Measurements from ENCODE around the gene IL2RG. TPM values are rescaled to one million over a fixed set of nuclear protein-coding genes. Genes with fewer than 3 reads are reported as not detected.

Gene IL2RG
- total RNA-seq, 2 experiments from 2014 or later: 389 to 395 TPM

DNA sequence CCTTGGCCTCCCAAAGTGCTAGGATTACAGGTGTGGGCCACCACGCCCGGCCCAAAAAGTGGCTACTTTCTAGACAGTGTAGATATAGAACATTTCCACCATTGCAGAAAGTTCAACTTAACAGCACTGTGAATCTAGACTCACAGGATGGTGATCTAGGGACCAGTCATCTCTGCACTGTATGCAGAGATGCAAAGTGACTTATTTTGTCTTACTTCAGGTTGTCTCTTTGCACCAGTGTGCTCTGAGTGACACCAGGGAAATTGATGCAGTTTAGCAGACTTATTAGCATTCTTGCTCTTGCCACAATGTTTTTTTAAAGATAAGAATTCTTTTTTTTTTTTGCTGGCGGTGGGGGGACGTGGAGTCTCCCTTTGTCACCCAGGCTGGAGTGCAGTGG, 28.6 kb downstream of the IL2RG start:
- no peak for DNase-seq
- Mint-ChIP-seq H3K4me1 (peaks cover 3% of the 10 kb centered on the region), H3K4me3 (no peak overlapping the region), H3K36me3 (no peaks in the 10 kb centered on the region), H3K27me3 (no peaks in the 10 kb centered on the region), H3K9me3 (no peaks in the 10 kb centered on the region), H3K27ac (no peak overlapping the region)
- POLR2A ChIA-PET: no interaction called here
- no peak for ATAC-seq (ENCODE audit: low read depth)

DNA sequence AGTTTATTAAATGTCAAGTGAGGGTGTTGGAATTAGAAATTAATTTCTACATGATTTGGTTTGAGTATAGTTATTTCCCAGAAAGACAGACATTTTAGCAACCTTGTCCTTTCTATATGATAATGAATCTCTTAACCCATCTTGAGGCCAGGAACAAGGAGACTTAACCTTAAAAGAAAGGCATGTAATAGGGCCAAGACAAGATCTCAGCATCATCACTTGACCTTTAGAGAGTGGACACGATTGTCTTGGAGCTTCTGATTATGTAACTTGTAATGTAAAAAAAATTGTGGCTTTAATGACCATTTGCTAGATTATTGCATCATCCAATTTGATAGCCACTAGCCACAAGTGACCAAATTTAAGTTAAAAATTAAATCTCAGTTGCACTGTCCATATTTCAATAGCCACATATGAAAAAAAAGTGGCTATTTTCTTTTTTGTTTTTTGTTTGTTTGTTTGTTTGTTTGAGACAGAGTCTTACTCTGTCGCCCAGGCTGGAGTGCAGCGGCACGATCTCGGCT, 29.2 kb downstream of the IL2RG start:
- Mint-ChIP-seq H3K27me3 (no peaks in the 10 kb centered on the region), H3K4me1 (peaks cover 3% of the 10 kb centered on the region), H3K4me3 (no peak overlapping the region), H3K27ac (no peak overlapping the region), H3K9me3 (no peaks in the 10 kb centered on the region), H3K36me3 (no peaks in the 10 kb centered on the region)
- no peak for DNase-seq
- ATAC-seq (ENCODE audit: low read depth): no peak
- POLR2A ChIA-PET: no interaction called here

DNA sequence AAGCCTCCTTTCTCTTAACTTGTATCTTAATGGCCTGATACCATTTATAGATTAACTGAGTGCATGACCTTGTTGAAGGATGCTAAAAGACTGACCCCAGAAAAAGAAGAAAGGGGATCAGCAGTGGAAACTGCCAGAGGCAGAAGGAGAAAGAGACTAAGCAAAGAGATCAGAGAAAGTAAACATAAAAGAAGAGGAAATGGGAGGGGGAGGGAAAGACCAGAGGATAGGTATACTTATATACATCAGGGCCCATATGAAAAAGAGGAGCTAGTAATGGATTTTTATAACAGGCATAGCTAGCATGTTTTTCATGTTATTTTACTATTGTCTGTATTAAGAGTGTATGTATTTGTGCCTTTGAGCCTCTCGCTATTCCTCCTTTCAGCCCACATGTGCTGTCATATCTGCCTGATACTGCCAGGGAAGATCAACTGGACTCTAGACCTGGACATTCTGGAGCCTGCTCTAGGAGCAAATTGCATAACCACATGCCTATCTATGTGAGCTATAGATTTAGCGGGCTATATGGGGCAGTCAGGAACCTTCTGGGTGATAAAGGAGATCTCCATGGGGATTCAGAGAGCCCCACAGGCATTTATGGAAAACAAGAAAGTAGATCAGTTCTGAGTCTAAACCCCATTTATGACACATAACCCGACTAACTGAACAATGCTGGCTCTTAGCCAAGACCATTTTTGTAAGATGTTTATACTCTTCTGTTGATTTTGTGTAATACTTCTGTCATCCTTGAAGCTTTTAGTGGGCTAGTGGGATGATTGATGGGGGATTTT, 29.9 kb downstream of the IL2RG start:
- Mint-ChIP-seq H3K27me3 (no peaks in the 10 kb centered on the region), H3K9me3 (no peaks in the 10 kb centered on the region), H3K4me1 (peaks cover 3% of the 10 kb centered on the region), H3K36me3 (no peaks in the 10 kb centered on the region), H3K27ac (no peak overlapping the region), H3K4me3 (no peak overlapping the region)
- ATAC-seq (ENCODE audit: low read depth) (no peak), DNase-seq (no peak)
- POLR2A ChIA-PET: no interaction called here

DNA sequence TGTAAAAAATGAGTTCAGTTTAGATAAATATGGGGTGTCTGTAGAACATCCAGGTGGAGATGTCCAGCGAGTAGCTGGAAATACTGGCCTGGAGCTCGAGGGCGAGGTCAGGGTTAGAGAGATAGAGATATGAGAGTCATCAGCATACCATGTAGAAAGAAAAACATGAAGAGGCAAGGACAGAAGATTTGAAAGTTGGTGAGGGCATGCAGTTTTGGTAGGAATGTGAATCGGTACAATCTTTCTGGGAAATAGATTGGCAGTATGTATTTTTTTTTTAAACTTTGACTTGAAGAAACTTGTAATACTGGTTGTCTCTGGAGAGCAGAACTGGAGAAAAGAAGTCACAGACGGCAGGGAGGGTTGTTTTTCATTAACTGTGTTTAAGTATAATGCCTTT, 40.8 kb downstream of the IL2RG start:
- POLR2A ChIA-PET: no interaction called here
- Mint-ChIP-seq H3K27me3 (peaks cover 15% of the 10 kb centered on the region), H3K36me3 (peaks cover 5% of the 10 kb centered on the region), H3K4me1 (peaks cover 9% of the 10 kb centered on the region), H3K9me3 (no peaks in the 10 kb centered on the region), H3K4me3 (no peak overlapping the region), H3K27ac (no peak overlapping the region)
- no peak for DNase-seq
- ATAC-seq (ENCODE audit: low read depth): no peak

DNA sequence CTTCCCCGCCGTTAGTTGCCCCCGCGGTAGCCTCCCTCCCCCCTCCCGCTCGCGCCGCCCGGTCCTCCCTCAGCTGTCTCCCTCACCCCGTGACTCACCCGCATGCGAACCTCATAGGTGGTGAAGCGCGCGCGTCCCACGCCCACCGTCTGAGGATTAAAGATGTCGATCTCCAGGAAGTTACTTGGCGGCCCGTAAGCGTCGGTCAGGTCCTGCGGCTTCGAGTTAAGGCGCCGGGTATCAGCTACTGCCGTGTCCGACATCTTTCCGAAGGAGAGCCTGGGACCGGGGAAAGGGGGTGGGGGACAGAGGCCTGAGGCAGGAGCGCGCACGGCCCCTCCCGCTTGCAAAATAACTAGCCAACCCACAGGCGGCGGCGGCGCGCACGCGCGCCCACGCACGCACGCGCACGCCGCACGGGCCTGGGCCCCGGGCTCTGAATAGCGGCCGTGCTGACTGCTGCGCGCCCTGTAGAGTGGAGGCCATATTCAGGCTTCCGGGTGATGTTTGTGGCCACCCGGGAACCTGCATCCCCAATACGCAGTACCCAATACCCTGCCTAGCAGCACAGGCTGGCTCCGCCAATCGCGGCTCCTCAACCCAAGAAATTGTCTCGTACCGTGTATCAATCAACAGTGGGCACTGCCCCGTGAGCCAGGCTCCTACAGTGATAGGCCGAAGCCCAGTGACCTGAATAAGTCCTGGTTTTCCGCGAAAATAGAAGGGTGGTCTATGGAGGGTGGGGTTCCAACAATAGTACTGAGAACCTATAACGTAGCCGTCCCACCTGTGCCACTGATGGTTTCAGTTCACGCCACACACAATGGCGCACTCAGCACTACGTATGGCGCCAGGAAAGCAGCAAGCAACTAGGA, 43.1 kb downstream of the IL2RG start, which contains the start of gene SNX12:
SNX12 (minus strand) TSS at position 291 of the 875 bp plus-strand sequence; CDS start at position 263, 28 bp downstream.
- peaks cover 7% of the 10 kb centered on the region for H3K36me3 Mint-ChIP-seq
- ATAC-seq (ENCODE audit: low read depth) (peak; percentile 96), DNase-seq (peak; percentile 85)
- H3K4me3 Mint-ChIP-seq: peak within 1 kb of the TSS; percentile 99
- H3K27ac Mint-ChIP-seq: peak within 1 kb of the TSS; percentile 96
- POLR2A ChIA-PET: interaction anchor here (0.6 to 1.4 kb wide), 6 partner anchors 30 to 666 kb away, joined by 3 to 6 read pairs (median 4); partner anchors contain the start of genes MED12 and NONO
- H3K27me3 Mint-ChIP-seq: peaks cover 11% of the 10 kb centered on the region
- peaks cover 15% of the 10 kb centered on the region for H3K4me1 Mint-ChIP-seq
- H3K9me3 Mint-ChIP-seq: no peaks in the 10 kb centered on the region

DNA sequence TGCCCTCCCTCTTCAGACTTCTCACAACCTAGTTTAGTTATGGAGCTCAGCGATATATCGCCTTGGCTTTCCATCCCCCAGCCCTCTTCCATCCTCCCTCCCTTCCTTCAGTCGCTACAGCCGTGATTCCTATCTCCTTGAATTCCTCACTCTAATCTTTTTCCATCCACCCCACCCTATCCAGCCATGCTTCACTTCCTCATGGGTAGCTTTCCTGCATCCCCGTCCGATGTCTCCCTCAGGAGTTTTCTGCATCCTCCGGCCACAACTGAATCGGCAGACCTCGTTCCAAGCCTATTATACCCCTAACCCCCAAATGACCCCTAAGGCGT, 43.7 kb downstream of the IL2RG start:
- H3K9me3 Mint-ChIP-seq: no peaks in the 10 kb centered on the region
- peaks cover 15% of the 10 kb centered on the region for H3K4me1 Mint-ChIP-seq
- DNase-seq (no peak), ATAC-seq (ENCODE audit: low read depth) (no peak)
- peaks cover 7% of the 10 kb centered on the region for H3K27me3 Mint-ChIP-seq
- peak overlapping the region; percentile 99 for H3K4me3 Mint-ChIP-seq
- peaks cover 10% of the 10 kb centered on the region for H3K36me3 Mint-ChIP-seq
- POLR2A ChIA-PET: interaction anchor here (0.6 to 1.4 kb wide), 7 partner anchors 9 to 666 kb away, joined by 3 to 6 read pairs (median 4); partner anchors contain the start of genes MED12 and NONO
- peak overlapping the region; percentile 96 for H3K27ac Mint-ChIP-seq

DNA sequence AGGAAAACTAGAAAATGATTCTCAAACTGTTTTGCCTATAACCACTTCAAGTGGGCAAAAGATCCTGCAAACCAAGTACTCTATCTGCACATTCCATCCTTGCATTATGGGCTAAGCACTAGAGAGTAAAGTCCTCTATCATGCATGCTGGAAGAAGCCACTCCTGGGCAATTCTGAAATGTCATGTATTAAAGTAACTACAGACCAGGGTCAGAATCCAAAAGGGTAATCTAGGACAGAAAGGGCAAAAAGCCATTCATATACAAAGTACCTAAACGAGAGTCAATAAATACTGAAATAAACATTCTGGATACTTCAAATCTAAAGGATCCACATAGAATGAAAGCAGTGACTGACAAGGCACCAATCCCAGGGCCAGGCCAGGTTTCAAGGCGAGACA, 44.3 kb downstream of the IL2RG start:
- no peak for DNase-seq
- Mint-ChIP-seq H3K36me3 (peaks cover 11% of the 10 kb centered on the region), H3K9me3 (no peaks in the 10 kb centered on the region), H3K4me3 (peak overlapping the region; percentile 99), H3K27me3 (peaks cover 2% of the 10 kb centered on the region), H3K27ac (peak overlapping the region; percentile 16), H3K4me1 (peaks cover 16% of the 10 kb centered on the region)
- POLR2A ChIA-PET: interaction anchor here (0.6 to 1.4 kb wide), 3 partner anchors 8 to 216 kb away, joined by 3 to 6 read pairs (median 4); partner anchors contain the start of genes MED12 and NONO
- ATAC-seq (ENCODE audit: low read depth): no peak

DNA sequence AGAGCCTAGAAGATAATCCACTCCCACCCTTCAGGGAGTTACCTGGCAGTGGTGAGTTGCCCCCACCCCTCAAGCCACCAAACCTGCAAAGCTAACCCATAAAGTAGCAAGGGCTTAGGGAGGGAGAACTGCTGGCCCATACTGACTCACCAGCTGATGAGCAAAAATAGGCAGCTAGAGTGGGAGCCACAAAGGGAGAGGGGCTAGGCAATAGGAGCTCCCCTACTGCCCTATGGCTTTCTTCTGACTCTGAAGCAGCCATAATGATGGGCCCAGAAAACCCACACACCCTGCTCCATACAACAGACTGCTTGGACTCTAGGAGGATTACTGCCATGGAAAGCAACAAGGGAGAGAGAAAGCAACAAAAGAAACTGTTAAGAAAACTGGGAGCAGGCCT, 51.2 kb downstream of the IL2RG start:
- DNase-seq (no peak), ATAC-seq (ENCODE audit: low read depth) (no peak)
- POLR2A ChIA-PET: no interaction called here
- peaks cover 28% of the 10 kb centered on the region for H3K36me3 Mint-ChIP-seq
- peaks cover 39% of the 10 kb centered on the region for H3K4me1 Mint-ChIP-seq
- no peak overlapping the region for H3K27ac Mint-ChIP-seq
- H3K27me3 Mint-ChIP-seq: no peaks in the 10 kb centered on the region
- H3K9me3 Mint-ChIP-seq: no peaks in the 10 kb centered on the region
- no peak overlapping the region for H3K4me3 Mint-ChIP-seq

DNA sequence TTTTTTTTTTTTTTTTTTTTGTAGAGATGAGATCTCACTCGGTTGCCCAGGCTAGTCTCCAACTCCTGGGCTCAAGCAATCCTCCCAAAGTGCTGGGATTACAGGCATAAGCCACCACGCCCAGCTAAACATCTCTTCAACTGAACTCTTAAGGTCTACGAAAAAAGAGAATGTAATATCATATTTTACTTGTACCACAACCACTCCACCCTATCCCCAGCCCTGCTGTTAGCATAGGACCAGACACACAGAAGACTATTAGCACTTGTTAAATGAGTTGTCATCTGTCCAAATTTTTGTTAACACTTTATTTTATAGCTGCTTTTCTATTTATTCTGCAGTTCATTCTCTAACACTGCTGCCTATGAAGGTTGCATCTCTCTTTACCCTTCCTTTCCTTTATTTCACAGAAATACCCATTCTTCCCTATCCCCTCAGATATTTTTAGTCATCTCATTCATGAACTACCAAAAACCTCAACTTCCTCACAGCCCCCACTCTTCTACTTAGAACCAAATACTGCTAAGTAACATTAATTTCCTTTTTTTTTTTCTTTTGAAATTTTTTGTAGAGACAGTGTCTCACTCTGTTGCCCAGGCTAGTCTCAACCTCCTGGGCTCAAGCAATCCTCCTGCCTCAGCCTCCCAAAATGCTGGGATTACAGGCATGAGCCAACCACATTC, 53.4 kb downstream of the IL2RG start:
- H3K27ac Mint-ChIP-seq: peak overlapping the region; percentile 73
- no peaks in the 10 kb centered on the region for H3K27me3 Mint-ChIP-seq
- no peaks in the 10 kb centered on the region for H3K9me3 Mint-ChIP-seq
- POLR2A ChIA-PET: interaction anchor here (0.6 to 0.9 kb wide), 4 partner anchors 8 to 60 kb away, joined by 3 to 7 read pairs (median 3); partner anchors contain the start of gene MED12
- peaks cover 33% of the 10 kb centered on the region for H3K4me1 Mint-ChIP-seq
- ATAC-seq (ENCODE audit: low read depth): no peak
- no peak for DNase-seq
- H3K36me3 Mint-ChIP-seq: peaks cover 26% of the 10 kb centered on the region
- peak overlapping the region; percentile 39 for H3K4me3 Mint-ChIP-seq

Other genes starting within 250 kb of the IL2RG start
- not detected for gene TEX11, start 202.9 kb downstream of the IL2RG start, total RNA-seq
- under 1 TPM; 0.60 to 0.86 TPM for gene SLC7A3, start 180.5 kb downstream of the IL2RG start, total RNA-seq
- 10 to 100 TPM; 36.8 to 38.7 TPM for gene SNX12, start 43.2 kb downstream of the IL2RG start, total RNA-seq
- 10 to 100 TPM; 22.1 to 24.9 TPM for gene FOXO4, start 15.7 kb downstream of the IL2RG start, total RNA-seq
- 10 to 100 TPM; 26.7 to 30.6 TPM for gene CXorf65, start 4.8 kb downstream of the IL2RG start, total RNA-seq
- gene MED12, start 7.0 kb upstream of the IL2RG start, total RNA-seq: 10 to 100 TPM; 64.7 to 77.1 TPM
- gene NLGN3, start 33.3 kb upstream of the IL2RG start, total RNA-seq: 1 to 10 TPM; 1.4 to 1.9 TPM
- gene GJB1, start 111.6 kb upstream of the IL2RG start, total RNA-seq: under 1 TPM in 1 of 2 experiments, not detected in 1; 0.26 TPM
- 10 to 100 TPM; 38.9 to 39.3 TPM for gene ZMYM3, start 142.6 kb upstream of the IL2RG start, total RNA-seq
- 100 to 1,000 TPM; 438 to 466 TPM for gene NONO, start 172.1 kb upstream of the IL2RG start, total RNA-seq
- 1 to 10 TPM; 4.9 to 6.6 TPM for gene ITGB1BP2, start 190.2 kb upstream of the IL2RG start, total RNA-seq

All from activated naive CD8-positive, alpha-beta T cell treated with anti-CD3 and anti-CD28 coated beads, Interleukin-2, amount 10 ng/mL, durations not matched to agents 7 days and 5 days (primary cell).